GM23338 (cell line): Measurements from ENCODE around the gene SIRT4. TPM values are rescaled to one million over a fixed set of nuclear protein-coding genes. Genes with fewer than 3 reads are reported as not detected.

Experiments
- ATAC-seq: fragments of 200-7000 bp; cut with Tn5 transposase; 3 replicates; pipeline ENCODE4 v1.9.1; 2020
- DNase-seq: peaks from one replicate; pipeline ENCODE4 v3.0.0-alpha.2; 2015; ENCODE audit warnings: low spot score
- H2AFZ ChIP-seq: fragments of 200-600 bp; sonication (generic); 2 replicates; pipeline ENCODE4 v1.8.0; 2016; ENCODE audit warnings: antibody characterized with exemption, mild to moderate bottlenecking, moderate library complexity
- H3F3A ChIP-seq: fragments of 200-600 bp; sonication (generic); replicated peaks from 2 replicates; pipeline ENCODE4 v1.8.0; 2017; ENCODE audit warnings: antibody characterized with exemption, mixed run types, low read depth
- H3K27ac ChIP-seq: fragments of 200-600 bp; sonication (generic); 2 replicates; pipeline ENCODE4 v1.6.1; 2016; ENCODE audit warnings: low read depth
- H3K27me3 ChIP-seq: fragments of 200-600 bp; sonication (generic); 2 replicates; pipeline ENCODE4 v1.8.0; 2016; ENCODE audit warnings: mild to moderate bottlenecking, mixed run types, moderate library complexity; ENCODE audit not compliant: insufficient read depth
- H3K36me3 ChIP-seq: fragments of 200-600 bp; sonication (generic); 2 replicates; pipeline ENCODE4 v1.8.0; 2016; ENCODE audit warnings: mild to moderate bottlenecking; ENCODE audit not compliant: insufficient read depth
- H3K4me1 ChIP-seq: fragments of 200-600 bp; sonication (generic); 2 replicates; pipeline ENCODE4 v1.8.0; 2016; ENCODE audit warnings: mild to moderate bottlenecking, moderate library complexity; ENCODE audit not compliant: insufficient read depth
- H3K4me2 ChIP-seq: fragments of 200-600 bp; sonication (generic); 2 replicates; pipeline ENCODE4 v1.7.1; 2017; ENCODE audit warnings: mixed run types
- H3K4me3 ChIP-seq: fragments of 200-600 bp; sonication (generic); 2 replicates; pipeline ENCODE4 v1.6.1; 2016; ENCODE audit warnings: mixed run types
- H3K79me2 ChIP-seq: fragments of 200-600 bp; sonication (generic); replicated peaks from 2 replicates; pipeline ENCODE4 v1.8.0; 2017; ENCODE audit warnings: mild to moderate bottlenecking; ENCODE audit not compliant: insufficient read depth
- H3K9me2 ChIP-seq: fragments of 200-600 bp; sonication (generic); 2 replicates; pipeline ENCODE4 v1.8.0; 2017; ENCODE audit not compliant: insufficient read depth
- H4K20me1 ChIP-seq: fragments of 200-600 bp; sonication (generic); replicated peaks from 2 replicates; pipeline ENCODE4 v1.8.0; 2017; ENCODE audit warnings: mild to moderate bottlenecking; ENCODE audit not compliant: insufficient read depth
- H3K27ac Mint-ChIP-seq: 2 replicates; pipeline ENCODE4 v1.8.0; 2020; ENCODE audit warnings: inconsistent platforms, mild to moderate bottlenecking, moderate library complexity, mixed read lengths
- H3K27me3 Mint-ChIP-seq: 3 replicates; pipeline ENCODE4 v1.8.0; 2022; ENCODE audit warnings: low read depth, mild to moderate bottlenecking, moderate library complexity, mixed read lengths, inconsistent platforms; ENCODE audit not compliant: insufficient read depth, poor library complexity
- H3K36me3 Mint-ChIP-seq: 3 replicates; pipeline ENCODE4 v1.8.0; 2021; ENCODE audit warnings: low read depth, mild to moderate bottlenecking, inconsistent platforms, moderate library complexity, mixed read lengths
- H3K4me1 Mint-ChIP-seq: 3 replicates; pipeline ENCODE4 v1.8.0; 2020; ENCODE audit warnings: mild to moderate bottlenecking, inconsistent platforms, mixed read lengths
- H3K4me3 Mint-ChIP-seq: 3 replicates; pipeline ENCODE4 v1.8.0; 2021; ENCODE audit warnings: moderate library complexity, mild to moderate bottlenecking, inconsistent platforms, mixed read lengths
- H3K9me3 Mint-ChIP-seq: 3 replicates; pipeline ENCODE4 v1.8.0; 2020; ENCODE audit warnings: moderate library complexity, mild to moderate bottlenecking, inconsistent platforms, mixed read lengths
- CTCF ChIP-seq, 2 experiments: fragments of 200-600 bp in 1 of 2; sonication (generic) in 1 of 2; conservative IDR thresholded peaks; 2 replicates each; pipeline versions ENCODE4 v1.5.1 to v1.6.1; 2016 to 2017; ENCODE audit warnings: antibody characterized with exemption in 2 of 2, low read depth in 2 of 2, mild to moderate bottlenecking in 2 of 2, moderate library complexity in 1 of 2
- JUNB ChIP-seq: IDR thresholded peaks from one replicate; pipeline ENCODE4 v1.6.1; 2016; ENCODE audit warnings: antibody characterized with exemption; ENCODE audit not compliant: unreplicated experiment
- ZNF331 ChIP-seq: fragments of 250-450 bp; sonication (Bioruptor Pico); IDR thresholded peaks from 2 replicates; pipeline ENCODE4 v1.5.0; 2020; ENCODE audit warnings: low read depth, mild to moderate bottlenecking, moderate library complexity
- ZNF462 ChIP-seq: fragments of 250-450 bp; sonication (Bioruptor Pico); IDR thresholded peaks from 2 replicates; pipeline ENCODE4 v1.5.0; 2020; ENCODE audit warnings: mild to moderate bottlenecking, moderate library complexity
- polyA plus RNA-seq: library from polyadenylated mRNA; unstranded; fragments of >200 nt; fragmentation: Nextera tagmentation; extraction: Ambion mirVana; gene quantifications from 2 replicates; pipeline ENCODE4 v1.2.1, GENCODE V29; 2016
- total RNA-seq: library from RNA; depleted of rRNA; stranded (reverse); fragments of >200 nt; shearing (Covaris generic); gene quantifications from 2 replicates; pipeline ENCODE4 v1.2.3, GENCODE V29; 2014

SIRT4 gene
- total and polyA plus RNA-seq, 2 experiments from 2014 or later, result 2.0 to 3.0 TPM

GRCh38 chr12:120314220-120314619 lies 12.1 kb downstream of the SIRT4 start:
- ATAC-seq, result peak; percentile 24
- peak; percentile 90 for DNase-seq
- no peaks in the 10 kb centered on the region for H3K27me3 ChIP-seq
- no peak overlapping the region for H3K27ac Mint-ChIP-seq
- no peaks in the 10 kb centered on the region for H3K9me3 Mint-ChIP-seq
- TF ChIP-seq ZNF331, result no peak
- peak; percentile 68 to 74 for TF ChIP-seq CTCF (conservative IDR thresholded peaks at IDR 0.05; ENCODE audit: low read depth in 2 of 2)
- no peak for TF ChIP-seq ZNF462 (CRISPR knock-in tag)
- no peak overlapping the region for H3K4me3 ChIP-seq
- no peaks in the 10 kb centered on the region for H3K36me3 Mint-ChIP-seq
- no peak overlapping the region for H3K27ac ChIP-seq
- peaks cover 4% of the 10 kb centered on the region; the same call in 1 of the 2 replicates for H3F3A ChIP-seq
- no peak overlapping the region for H3K4me3 Mint-ChIP-seq
- peaks cover 7% of the 10 kb centered on the region for H3K27me3 Mint-ChIP-seq
- no peaks in the 10 kb centered on the region; the same call in 1 of the 2 replicates for H3K4me1 ChIP-seq
- H3K36me3 ChIP-seq, result no peaks in the 10 kb centered on the region
- peaks cover 7% of the 10 kb centered on the region; the same call in 2 of the 3 replicates for H3K4me1 Mint-ChIP-seq
- no peak overlapping the region for H2AFZ ChIP-seq
- no peak overlapping the region for H3K4me2 ChIP-seq
- no peaks in the 10 kb centered on the region for H4K20me1 ChIP-seq
- no peaks in the 10 kb centered on the region for H3K79me2 ChIP-seq
- H3K9me2 ChIP-seq, result no peaks in the 10 kb centered on the region

- Mint-ChIP-seq H3K4me3 (peak overlapping the region; percentile 85), H3K36me3 (no peaks in the 10 kb centered on the region), H3K4me1 (peaks cover 7% of the 10 kb centered on the region; the same call in 2 of the 3 replicates), H3K27me3 (peaks cover 7% of the 10 kb centered on the region), H3K9me3 (no peaks in the 10 kb centered on the region), H3K27ac (peak overlapping the region; percentile 93; the same call in 1 of the 2 replicates)
- H3K36me3 ChIP-seq, result no peaks in the 10 kb centered on the region
- H3K9me2 ChIP-seq, result no peaks in the 10 kb centered on the region
- no peaks in the 10 kb centered on the region for H3K27me3 ChIP-seq
- H3K79me2 ChIP-seq, result no peaks in the 10 kb centered on the region
- no peak for TF ChIP-seq JUNB
- H4K20me1 ChIP-seq, result no peaks in the 10 kb centered on the region
- peak overlapping the region; percentile 71 for H3K4me2 ChIP-seq
- peak overlapping the region; percentile 84 for H2AFZ ChIP-seq
- peak overlapping the region; percentile 11 for H3K27ac ChIP-seq
- peaks cover 4% of the 10 kb centered on the region; the same call in 1 of the 2 replicates for H3F3A ChIP-seq
- DNase-seq, result no peak
- ATAC-seq, result no peak
- peak overlapping the region; percentile 47 for H3K4me3 ChIP-seq
- H3K4me1 ChIP-seq, result no peaks in the 10 kb centered on the region; the same call in 1 of the 2 replicates
Measured at GRCh38 chr12:120316798-120317223, 14.7 kb downstream of the SIRT4 start.
